ENCODE results near the gene UIMC1. TPM values are rescaled to one million over a fixed set of nuclear protein-coding genes. Genes with fewer than 3 reads are reported as not detected.
"Not testable (repeated sequence)": the region's sequence is repeated elsewhere in the genome, so short reads cannot be mapped to it uniquely, and the experiment has no call there.

Gene UIMC1
- total RNA-seq, result 45.4 and 46.6 TPM in 2 replicates
- long read RNA-seq, transcript UIMC1-212 (15 exons, 2,502 nt), result major isoform, 5 of 57 reads
- long read RNA-seq, partial matches to known transcripts, result 8 of 57 reads
- long read RNA-seq, other reads (novel, unspliced or antisense), result 44 of 57 reads

DNA sequence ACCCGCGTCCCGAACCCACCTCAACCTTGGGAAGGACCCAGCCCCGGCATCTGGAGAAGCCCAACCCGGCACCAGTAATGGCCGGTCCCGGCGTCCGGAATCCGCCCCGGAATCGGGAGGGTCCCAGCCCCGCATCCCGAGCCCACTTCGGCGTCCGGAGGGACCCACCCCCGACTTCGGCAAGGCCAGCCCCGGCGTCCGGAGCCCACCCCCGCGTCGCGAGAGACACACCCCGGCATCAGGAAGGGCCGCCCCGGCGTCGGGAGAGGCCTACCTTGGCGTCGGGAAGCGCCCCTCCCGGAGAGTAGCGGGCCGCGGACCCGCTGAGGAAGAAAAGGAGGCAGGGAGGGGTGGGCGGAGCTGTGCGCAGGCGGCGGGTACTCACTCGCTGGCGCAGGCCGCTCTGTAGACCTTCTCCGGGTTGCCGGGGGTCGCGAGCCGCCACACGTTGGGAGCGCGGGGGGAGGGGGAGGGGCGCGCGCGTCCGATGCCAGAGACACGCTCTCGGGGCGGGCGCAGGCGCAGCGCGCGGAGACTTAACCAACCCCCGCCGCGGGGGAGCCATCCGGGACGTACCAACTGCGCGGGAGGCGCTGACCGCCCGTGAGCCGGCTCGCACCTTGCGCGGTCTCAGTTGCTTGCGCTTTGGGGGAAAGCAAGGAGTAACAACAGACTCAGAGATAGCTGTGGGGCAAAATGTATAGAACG, at the start of gene UIMC1:
TSS of gene UIMC1 (minus strand) at position 515 of the 708 bp plus-strand sequence. CDS start 24,164 bp downstream, outside the sequence.
- H3K27me3 Mint-ChIP-seq (ENCODE audit: low read depth), result no peaks in the 10 kb centered on the region
- peak within 1 kb of the TSS; percentile 98 for H3K4me3 Mint-ChIP-seq
- DNase-seq (ENCODE audit: low read depth, low spot score), result peak; percentile 97
- H3K27ac Mint-ChIP-seq (ENCODE audit: unreplicated experiment), result peak within 1 kb of the TSS; percentile 93
- H3K9me3 Mint-ChIP-seq, result no peaks in the 10 kb centered on the region
- TF ChIP-seq, protein P1, sequence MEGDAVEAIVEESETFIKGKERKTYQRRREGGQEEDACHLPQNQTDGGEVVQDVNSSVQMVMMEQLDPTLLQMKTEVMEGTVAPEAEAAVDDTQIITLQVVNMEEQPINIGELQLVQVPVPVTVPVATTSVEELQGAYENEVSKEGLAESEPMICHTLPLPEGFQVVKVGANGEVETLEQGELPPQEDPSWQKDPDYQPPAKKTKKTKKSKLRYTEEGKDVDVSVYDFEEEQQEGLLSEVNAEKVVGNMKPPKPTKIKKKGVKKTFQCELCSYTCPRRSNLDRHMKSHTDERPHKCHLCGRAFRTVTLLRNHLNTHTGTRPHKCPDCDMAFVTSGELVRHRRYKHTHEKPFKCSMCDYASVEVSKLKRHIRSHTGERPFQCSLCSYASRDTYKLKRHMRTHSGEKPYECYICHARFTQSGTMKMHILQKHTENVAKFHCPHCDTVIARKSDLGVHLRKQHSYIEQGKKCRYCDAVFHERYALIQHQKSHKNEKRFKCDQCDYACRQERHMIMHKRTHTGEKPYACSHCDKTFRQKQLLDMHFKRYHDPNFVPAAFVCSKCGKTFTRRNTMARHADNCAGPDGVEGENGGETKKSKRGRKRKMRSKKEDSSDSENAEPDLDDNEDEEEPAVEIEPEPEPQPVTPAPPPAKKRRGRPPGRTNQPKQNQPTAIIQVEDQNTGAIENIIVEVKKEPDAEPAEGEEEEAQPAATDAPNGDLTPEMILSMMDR (conservative IDR thresholded peaks at IDR 0.05), result no peak
- peaks cover 27% of the 10 kb centered on the region for H3K4me1 Mint-ChIP-seq
- H3K36me3 Mint-ChIP-seq (ENCODE audit: low read depth), result no peaks in the 10 kb centered on the region

DNA sequence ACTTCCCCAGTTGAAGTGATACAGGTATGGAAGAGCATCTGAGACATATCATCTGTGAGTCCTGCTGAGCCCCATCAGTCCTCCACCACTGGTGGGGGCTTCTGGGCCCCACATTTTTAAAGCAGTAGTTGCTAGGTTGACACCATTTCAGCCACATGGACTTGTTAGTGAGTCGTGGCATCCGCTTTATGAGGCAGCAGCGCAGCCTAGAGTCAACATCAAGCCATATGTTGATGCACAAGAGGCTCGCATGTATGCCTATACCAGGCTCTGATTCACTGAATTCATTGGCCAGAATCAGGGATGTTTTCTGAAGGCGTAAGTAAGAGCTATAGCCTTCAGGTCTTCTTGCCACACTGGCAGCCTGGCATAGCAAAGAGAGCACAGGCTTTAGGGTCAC, 42.7 kb upstream of the UIMC1 start:
- Mint-ChIP-seq H3K4me3 (no peak overlapping the region), H3K36me3 (ENCODE audit: low read depth) (peaks cover 5% of the 10 kb centered on the region), H3K9me3 (no peaks in the 10 kb centered on the region), H3K27me3 (ENCODE audit: low read depth) (no peaks in the 10 kb centered on the region), H3K4me1 (no peaks in the 10 kb centered on the region), H3K27ac (ENCODE audit: unreplicated experiment) (peak overlapping the region; percentile 19)
- DNase-seq (ENCODE audit: low read depth, low spot score), result no peak
- TF ChIP-seq, protein P1 (conservative IDR thresholded peaks at IDR 0.05), result no peak

DNA sequence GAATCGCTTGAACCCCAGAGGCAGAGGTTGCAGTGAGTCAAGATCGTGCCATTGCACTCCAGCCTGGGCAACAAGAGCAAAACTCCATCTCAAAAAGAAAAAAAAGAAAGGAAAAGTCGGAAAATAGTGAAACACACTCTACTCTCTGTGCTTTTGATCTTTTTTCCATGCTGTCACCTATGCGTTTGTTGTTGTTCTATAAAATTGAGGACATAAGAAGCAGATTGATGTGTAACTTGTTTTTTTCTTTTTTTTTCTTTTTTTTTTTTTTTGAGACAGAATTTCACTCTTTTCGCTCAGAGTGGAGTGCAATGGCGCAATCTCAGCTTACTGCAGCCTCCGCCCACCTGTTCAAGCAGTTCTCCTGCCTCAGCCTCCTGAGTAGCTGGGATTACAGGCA, 42.0 kb upstream of the UIMC1 start:
- H3K4me3 Mint-ChIP-seq; H3K27me3 Mint-ChIP-seq (ENCODE audit: low read depth); H3K27ac Mint-ChIP-seq (ENCODE audit: unreplicated experiment); H3K4me1 Mint-ChIP-seq; DNase-seq (ENCODE audit: low read depth, low spot score); H3K9me3 Mint-ChIP-seq; H3K36me3 Mint-ChIP-seq (ENCODE audit: low read depth): not testable (repeated sequence)

DNA sequence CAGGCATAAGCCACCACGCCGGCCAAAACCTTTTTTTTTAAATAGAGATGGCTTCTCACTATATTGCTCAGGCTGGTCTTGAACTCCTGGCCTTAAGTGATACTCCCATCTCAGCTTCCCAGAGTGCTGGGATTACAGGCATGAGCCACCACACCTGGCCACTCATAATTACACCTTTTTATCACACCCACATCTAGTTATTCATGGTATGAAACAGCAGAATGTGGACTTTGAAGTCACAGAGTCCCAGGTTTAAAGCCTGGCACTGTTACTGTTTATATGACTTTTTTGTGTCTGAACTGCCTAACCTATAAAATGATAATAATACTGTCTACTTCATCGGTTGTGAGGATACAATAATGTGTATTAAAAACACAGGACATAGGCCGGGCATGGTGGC, 39.1 kb upstream of the UIMC1 start:
- Mint-ChIP-seq H3K27me3 (ENCODE audit: low read depth) (no peaks in the 10 kb centered on the region), H3K4me3 (no peak overlapping the region), H3K9me3 (no peaks in the 10 kb centered on the region), H3K4me1 (no peaks in the 10 kb centered on the region), H3K27ac (ENCODE audit: unreplicated experiment) (no peak overlapping the region), H3K36me3 (ENCODE audit: low read depth) (peaks cover 3% of the 10 kb centered on the region)
- TF ChIP-seq, protein P1 (conservative IDR thresholded peaks at IDR 0.05), result no peak
- DNase-seq (ENCODE audit: low read depth, low spot score), result no peak

DNA sequence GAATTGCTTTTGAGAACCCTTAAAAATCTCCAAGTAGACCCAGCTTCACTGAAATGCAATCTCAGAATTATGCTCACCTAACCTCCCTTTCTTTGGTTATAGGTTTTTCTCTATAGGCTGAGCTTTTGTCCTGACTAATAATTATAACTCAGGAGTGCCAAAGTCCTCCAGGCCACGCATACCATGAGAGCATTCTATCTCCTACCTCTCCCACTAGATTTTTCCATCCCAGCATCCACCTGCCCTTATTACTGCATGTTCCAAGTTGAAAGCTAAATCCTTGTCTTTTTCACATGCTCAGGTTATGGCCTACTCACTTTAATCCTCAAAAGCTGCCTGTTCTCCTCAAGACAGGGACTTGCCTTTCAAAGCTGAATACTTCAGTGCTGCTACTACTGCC, 38.1 kb upstream of the UIMC1 start:
- Mint-ChIP-seq H3K4me3 (no peak overlapping the region), H3K27me3 (ENCODE audit: low read depth) (no peaks in the 10 kb centered on the region), H3K9me3 (no peaks in the 10 kb centered on the region), H3K27ac (ENCODE audit: unreplicated experiment) (no peak overlapping the region), H3K4me1 (no peaks in the 10 kb centered on the region), H3K36me3 (ENCODE audit: low read depth) (peaks cover 3% of the 10 kb centered on the region)
- no peak for DNase-seq (ENCODE audit: low read depth, low spot score)
- TF ChIP-seq, protein P1 (conservative IDR thresholded peaks at IDR 0.05), result no peak

DNA sequence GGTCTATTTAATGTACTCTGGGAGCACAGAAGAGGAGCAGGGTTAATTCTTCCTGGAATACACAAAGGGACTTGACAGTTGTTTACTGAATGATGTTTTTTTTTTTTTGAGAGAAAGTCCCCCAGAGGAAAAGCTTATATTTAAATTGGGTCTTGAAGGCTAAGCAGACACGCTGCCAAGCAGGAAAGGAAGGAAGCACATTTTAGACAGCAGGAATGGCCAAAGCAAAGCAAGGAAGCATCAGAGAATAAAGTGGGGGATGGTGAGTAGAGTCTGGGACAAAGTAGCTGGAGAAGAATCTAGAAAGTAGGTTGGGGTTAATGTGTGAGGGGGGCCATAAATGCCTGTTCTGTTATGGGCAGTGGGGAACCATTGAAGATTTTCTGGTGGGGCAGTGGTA, 37.4 kb upstream of the UIMC1 start:
- no peaks in the 10 kb centered on the region for H3K4me1 Mint-ChIP-seq
- no peaks in the 10 kb centered on the region for H3K9me3 Mint-ChIP-seq
- TF ChIP-seq, protein P1 (conservative IDR thresholded peaks at IDR 0.05), result no peak
- H3K27ac Mint-ChIP-seq (ENCODE audit: unreplicated experiment), result no peak overlapping the region
- H3K4me3 Mint-ChIP-seq, result no peak overlapping the region
- DNase-seq (ENCODE audit: low read depth, low spot score), result no peak
- no peaks in the 10 kb centered on the region for H3K27me3 Mint-ChIP-seq (ENCODE audit: low read depth)
- peaks cover 3% of the 10 kb centered on the region for H3K36me3 Mint-ChIP-seq (ENCODE audit: low read depth)
